ENCODE data around the gene GIPC3.

GRCh38 chr19:3605361-3605760, 20.1 kb downstream of the GIPC3 start:
- no peak for TF ChIP-seq EZH2 (IDR thresholded peaks at IDR 0.05; ENCODE audit: borderline replicate concordance, low read length)
- no peak for TF ChIP-seq CTCF (conservative IDR thresholded peaks at IDR 0.05 in 1 of 2, IDR thresholded peaks at IDR 0.05 in 1 of 2; ENCODE audit: extremely low read depth in 1 of 2, insufficient read depth in 1 of 2, low read depth in 1 of 2, low read length in 2 of 2)

Measured in mammary epithelial cell (primary cell).